ENCODE data around the gene U2AF1.
"Not testable (repeated sequence)": the region's sequence is repeated elsewhere in the genome, so short reads cannot be mapped to it uniquely, and the experiment has no call there.

U2AF1 gene

DNA sequence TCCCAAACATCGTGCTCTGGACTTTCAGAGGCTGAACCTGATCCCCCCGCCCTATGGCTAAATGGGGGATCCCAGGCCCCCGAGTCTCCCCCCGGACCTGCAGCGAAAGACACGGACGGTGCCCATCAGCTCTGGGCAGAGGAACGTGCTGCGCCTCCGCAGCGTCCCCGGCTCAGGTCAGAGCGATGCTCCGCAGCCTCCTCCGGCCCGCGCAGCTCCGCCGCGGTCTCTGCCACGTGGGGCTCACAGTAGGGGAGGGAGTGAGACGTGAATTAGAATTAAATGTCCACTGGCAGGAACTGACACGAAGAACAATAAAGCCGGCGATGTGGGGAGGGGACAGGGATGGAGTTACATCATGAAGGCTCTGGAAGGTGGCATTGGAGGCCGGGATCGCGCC lies 30.7 kb downstream of the U2AF1 start:
- DNase-seq (ENCODE audit: low read depth in 2 of 2), result not testable (repeated sequence)

DNA sequence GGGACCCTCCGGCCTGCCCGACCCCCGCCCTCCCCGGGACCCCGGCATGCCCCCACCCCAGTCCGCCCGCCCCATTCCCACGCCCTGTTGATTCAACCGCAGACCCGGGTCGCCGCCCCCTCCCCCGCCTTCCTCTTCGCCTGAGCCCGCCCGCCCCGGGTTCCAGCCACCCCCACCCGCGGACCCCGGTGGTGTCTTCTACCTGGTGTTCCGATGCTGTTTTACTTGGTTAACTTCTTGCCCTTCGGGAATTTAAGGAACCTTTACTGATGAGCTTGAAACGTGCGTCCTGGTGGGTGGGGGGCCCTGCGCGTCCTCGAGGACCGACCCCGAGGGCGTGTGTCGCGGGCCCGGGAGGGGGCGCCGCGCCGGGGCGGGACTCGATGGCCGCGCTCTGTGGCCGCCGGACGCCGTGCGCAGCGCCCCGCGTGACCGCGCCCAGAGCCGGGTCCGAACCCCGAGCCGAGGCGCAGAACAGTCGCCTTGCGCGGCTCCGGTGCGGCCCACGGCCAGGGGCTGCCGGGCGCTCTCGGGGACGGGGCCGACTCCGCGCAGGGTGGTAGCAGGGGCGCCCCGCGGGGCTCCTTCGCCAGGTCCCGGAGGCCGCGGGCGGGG lies 31.2 kb downstream of the U2AF1 start:
- not testable (repeated sequence) for DNase-seq (ENCODE audit: low read depth in 2 of 2)

DNA sequence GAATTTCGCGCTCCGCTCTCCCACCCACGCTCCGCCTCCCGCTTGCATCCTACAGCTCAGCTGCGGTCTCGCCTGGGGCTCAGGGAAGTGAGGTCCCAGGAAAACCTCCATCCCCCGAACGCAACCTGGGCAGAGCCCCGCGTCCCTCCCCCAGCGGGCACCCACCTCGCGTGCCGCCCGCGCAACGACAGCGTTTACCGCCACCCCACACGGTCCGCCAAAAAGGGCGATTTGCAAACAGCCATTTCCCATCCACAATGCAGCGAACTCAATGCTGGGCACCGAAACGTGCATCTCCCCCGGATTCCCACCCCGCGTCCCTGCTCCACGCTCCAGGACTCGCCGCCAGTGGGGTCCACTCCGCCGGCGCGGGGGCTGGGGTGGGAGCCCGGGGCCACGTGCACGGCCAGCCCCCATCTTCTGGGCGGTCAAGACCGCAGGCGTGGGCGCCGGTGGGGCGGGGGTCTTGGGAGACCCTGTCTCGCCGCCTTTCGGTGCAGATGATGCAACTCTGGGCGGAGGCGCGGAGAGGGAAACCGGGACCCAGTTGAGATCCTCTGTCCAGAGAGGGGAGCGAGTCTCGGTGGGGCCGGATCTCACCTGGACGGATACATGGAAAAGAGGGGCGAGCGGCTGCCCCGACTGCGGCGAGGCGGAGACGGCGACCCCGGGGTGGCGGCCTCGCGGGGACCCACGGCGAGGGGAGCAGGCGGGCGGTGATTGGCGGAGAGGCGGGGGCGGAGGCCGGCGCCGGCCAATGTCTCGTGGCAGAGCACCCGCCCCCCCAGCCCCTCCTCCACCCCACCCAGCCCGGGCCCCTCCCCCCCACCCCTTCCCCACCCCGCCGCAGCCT lies 32.0 kb downstream of the U2AF1 start, which contains the start of gene CBS:
Gene CBS, minus strand, starts transcription at position 666 of the 853 bp plus-strand sequence. CDS start 3,642 bp downstream, outside the sequence.
- DNase-seq (ENCODE audit: low read depth in 2 of 2), result not testable (repeated sequence)

DNA sequence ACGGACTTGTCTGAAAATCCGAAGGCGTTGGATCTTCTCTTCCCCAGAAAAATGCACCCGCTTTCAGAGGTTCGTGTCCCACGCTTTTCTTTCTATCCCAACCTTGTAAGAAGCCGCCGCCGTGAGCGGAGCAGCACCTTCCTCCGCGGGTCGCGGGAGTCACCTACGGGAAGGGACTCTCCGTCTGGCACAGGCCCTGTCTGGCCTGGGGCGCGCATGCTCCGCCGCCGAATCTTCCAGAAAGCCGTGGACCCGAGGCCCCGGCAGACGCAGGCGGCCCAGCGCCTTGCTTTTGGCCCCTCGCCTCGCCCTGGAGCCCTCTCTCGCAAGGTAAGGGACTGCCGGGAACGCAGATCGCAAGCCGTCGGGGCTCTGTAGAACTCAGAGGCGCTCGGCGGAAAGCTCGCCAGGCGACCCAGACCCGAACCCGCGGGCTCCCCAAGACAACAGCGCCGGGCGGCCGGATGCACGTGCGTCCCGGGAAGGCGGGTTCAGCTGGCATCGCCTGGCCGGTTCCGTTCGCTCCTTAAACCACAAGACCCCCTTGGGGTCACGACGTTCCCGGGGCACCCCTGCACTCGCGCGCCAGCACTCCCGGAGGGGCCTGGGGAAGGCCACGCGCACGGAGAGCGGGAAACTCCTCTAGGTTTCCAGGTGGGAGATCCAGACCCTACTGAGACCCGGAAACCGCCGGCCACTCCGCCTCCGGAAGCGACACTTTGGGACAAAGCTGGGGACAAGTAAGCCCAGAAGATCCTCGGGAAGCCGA lies 32.8 kb downstream of the U2AF1 start:
- DNase-seq (ENCODE audit: low read depth in 2 of 2), result not testable (repeated sequence)

DNA sequence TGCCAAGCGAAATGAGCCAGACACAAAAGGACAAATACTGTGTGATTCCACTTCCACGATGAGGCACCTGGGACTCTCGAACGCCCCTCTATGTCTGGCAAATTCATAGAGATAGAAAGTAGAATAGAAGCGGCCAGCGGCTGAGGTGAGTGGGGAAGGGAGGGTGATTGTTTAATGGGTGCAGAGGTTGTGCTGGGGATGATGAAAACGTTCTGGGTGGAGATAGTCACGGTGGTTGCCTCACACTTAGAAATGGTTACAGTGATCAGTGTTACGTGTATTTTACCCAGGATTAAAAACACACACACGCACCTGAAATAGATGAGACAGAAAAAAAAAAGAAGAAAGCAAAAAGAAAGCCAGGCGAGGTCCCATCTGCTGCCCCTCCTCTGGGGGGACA lies 34.6 kb downstream of the U2AF1 start:
- DNase-seq (ENCODE audit: low read depth in 2 of 2), result not testable (repeated sequence)

DNA sequence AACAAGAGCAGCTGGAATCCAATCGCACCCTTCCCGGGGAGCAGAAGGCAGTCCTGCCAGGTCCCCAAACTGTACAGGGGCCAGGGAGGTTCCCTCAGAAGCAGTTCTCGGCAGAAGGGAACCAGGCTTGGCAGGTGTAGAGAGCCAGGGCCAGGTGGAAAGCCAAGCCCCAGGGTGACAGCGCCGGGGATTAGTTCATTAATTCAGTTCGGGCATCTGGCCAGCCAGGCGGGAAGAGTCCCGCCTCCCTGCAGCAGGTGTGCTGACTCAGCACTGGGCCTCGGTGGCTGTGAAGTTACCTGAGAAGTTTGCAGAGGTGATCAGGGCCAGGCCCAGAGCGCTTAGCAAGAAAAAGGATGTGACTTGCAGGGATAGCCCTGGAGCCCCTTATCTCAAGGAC lies 37.7 kb downstream of the U2AF1 start:
- DNase-seq (ENCODE audit: low read depth in 2 of 2), result not testable (repeated sequence)

DNA sequence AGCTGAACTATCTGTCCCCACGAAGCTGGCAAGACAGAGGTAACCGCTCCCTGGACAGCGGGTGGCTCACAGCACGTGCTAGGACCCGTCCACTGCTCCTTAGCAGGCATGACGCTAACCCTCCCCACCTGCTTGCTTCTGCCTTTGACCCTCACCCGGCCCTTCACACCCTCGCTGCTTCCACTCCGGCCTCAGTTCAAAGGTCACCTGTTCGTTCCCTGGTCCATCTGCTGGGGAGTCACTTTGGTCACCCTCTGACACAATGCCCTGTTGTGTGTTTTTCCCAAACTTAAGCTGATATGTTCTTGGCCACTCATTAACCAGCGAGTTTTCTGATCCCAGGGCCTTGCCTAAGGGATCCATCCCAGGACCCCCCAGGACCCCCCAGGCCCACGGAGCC lies 39.3 kb downstream of the U2AF1 start:
- DNase-seq (ENCODE audit: low read depth in 2 of 2), result not testable (repeated sequence)

DNA sequence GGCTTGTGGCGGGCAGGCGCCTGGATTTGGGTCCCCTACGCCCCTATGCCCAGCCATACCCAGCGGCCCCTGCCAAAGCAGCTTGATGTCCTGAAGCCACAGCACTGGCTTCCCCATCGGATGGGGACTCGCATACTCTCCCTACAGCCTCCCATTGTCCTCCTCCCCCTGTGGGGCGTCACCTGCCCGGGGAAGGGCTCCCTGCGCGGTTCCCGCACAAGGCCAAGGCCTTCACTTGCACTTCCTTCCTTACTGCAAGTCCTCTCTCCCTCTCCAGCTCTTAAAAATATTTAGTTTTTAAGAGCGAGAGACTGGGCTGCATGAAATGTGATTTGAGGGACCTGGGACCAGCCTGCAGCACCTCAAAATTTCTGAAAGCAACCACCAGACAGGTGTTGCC lies 40.7 kb downstream of the U2AF1 start:
- DNase-seq (ENCODE audit: low read depth in 2 of 2), result not testable (repeated sequence)

DNA sequence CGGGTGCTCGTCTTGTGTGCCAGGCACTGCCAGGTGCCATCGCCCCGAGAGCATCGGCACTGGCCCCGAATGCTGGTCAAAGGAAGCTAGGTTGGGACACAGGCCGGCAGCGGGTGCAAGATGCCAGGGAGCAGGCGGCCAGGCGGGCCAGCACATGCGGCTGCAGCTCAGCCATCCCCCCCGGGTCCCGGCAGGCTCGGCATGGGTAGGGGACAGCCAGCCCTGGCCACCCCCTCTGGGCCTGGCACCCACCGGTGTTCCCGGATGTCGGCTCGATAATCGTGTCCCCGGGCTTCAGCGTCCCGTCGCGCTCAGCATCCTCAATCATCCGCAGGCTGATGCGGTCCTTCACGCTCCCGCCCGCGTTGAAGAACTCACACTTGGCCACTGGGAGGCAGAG lies 41.4 kb downstream of the U2AF1 start:
- not testable (repeated sequence) for DNase-seq (ENCODE audit: low read depth in 2 of 2)

DNA sequence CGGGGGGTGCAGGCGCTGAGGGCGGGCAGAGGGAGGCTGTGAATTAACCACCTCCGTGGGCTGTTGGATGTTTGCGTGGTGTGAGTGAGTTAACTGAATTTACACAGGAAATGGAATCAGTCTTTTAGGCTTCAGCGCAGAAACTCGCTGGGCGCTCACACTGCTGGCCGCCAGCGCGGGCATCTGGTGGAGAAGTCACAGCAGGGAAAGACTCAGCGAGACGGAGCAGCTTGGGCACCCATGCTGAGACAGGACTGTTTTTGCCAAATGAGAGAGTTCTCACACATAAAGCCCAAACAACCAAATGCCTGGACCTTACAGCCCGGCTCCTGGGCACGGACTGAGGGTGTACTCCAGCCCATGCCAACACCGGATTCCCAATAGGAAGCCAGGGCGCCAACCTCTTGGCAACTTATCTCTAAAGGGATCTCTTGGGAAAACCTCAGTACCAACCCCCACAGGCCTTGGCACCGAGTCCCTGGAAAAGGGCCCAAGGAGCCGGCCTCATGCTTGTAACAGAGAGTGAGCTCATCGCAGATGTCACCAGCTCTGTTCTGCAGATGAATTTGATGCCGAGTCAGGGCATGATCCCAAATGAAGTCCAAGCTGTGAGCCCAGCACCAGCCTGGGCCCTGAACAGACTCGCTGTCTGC lies 43.0 kb downstream of the U2AF1 start:
- not testable (repeated sequence) for DNase-seq (ENCODE audit: low read depth in 2 of 2)

DNA sequence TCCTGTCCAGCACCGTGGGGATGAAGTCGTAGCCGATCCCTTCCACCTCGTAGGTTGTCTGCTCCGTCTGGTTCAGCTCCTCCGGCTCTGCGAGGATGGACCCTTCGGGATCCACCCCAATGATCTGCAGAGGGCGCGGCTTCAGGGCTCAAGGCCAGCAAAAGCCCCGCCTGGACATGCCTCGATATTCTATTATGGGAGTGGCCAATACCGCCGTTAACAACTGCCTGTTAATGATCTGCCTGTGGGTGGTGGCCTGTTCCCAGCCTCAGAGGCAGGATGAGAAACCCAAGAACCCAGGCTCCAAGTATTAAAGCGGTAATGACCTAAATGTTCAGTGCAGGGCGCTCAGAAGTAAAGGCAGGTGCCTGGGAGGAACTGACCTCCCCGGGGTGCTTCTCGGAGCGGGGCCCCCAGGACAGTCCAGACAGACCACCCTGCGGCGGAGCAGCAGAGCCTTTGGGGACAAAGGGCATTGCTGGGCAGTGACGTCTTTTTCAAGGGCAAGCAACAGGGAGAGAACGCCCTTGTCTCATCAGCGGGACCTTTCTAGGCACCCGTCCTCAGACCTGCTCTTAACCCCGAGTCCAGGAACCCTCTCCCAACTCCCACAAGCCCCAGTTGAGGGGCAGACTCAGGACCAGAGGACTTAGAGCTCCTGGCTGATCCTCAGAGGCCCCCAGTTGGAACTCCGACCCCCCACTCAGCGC lies 44.3 kb downstream of the U2AF1 start:
- not testable (repeated sequence) for DNase-seq (ENCODE audit: low read depth in 2 of 2)

DNA sequence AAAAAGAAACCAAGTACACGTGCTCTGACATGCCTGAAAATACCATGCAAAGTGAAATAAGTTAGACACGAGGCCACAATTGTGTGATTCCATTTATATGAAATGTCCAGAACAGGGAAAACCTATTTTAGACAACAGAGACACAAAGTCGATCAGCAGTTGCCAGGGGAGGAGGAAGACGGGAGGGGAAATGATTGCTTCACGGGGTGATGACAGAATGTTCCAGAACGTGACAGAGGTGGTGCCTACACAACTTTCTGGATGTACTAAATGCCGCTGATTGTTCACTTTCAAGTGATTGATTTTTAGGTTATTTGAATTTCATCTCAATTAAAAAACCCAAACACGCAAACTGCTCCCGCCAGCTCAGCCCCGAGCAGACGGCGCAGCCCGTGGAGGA lies 54.3 kb downstream of the U2AF1 start:
- DNase-seq (ENCODE audit: low read depth in 2 of 2), result not testable (repeated sequence)

DNA sequence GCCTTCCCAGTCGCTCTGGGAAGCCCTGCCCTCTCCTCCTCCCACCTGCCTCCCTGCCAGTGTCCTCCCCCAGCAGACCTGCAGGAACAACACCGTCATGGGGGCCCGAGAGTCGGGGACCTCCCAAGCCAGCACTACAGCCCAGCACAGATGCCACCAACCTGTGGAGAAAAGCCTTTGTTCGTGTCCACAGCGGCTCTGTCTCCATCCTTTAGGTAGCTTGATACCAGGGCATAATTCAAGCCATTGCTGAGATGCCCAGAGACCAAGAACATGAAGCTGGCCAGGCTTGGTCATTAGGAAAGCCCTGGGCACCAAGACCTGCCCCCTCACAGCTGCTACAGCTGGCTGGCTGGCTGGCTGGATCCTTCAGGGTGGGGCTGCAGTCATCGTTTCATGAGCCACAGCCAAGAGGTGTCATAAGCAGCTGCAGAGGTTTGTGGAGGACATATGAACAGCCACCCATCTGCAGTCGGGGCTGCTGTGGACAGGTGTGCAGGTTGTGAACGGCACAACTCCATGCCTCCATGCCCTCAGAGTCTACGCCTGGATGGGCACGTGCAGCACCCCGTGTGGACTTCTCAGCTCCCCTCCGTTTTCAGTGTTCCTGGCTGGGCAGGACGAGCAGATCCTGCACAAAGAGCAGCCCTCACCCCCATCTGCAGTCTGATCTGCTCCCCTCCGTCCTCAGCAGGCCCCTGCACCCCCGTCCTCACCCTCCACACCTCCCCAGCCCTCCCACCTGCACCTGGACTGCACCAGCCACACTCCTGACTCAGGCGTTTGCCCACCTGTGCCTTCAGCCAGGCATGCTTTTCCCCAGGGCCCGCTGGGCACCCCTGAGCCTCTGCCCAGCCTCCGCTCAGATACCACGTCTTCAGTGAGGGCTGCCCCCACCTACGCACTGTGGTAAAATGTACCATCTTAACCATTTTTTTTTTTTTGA lies 61.2 kb downstream of the U2AF1 start:
- DNase-seq (ENCODE audit: low read depth in 2 of 2), result not testable (repeated sequence)

DNA sequence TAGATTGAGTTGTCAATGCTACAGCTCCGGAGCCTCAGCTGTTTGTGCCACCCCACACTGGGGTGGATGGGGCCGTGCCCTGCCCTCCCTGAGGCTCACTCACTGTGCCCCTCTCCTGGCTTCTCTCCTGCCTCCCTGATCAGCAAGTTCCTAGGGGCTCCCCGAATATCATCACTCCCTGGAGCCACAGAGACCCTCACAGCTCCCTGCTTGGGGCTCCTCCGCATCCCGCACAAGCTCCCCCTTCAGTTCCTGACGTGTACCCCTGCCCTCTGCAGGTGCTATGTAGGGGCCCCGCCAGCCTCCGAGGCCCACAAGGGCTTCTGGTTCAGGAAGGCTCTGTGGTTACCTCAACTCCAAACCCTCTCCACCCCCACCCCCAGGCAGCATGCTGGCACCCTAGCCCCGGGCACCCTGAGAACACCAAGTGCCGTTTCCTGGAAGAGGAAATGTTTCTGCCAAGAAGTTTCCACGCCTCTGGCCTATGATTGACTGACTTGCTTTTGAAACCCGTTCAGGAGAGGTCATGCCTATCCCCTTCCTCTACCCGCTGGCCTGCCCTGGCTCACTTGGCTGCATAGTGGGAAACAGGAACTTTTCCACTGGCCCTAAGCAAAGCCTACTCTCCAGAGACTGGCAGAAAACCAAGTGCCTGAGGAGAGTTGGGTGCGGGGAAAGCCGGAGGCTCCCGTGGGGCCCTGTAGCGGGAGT lies 62.0 kb downstream of the U2AF1 start:
- not testable (repeated sequence) for DNase-seq (ENCODE audit: low read depth in 2 of 2)

DNA sequence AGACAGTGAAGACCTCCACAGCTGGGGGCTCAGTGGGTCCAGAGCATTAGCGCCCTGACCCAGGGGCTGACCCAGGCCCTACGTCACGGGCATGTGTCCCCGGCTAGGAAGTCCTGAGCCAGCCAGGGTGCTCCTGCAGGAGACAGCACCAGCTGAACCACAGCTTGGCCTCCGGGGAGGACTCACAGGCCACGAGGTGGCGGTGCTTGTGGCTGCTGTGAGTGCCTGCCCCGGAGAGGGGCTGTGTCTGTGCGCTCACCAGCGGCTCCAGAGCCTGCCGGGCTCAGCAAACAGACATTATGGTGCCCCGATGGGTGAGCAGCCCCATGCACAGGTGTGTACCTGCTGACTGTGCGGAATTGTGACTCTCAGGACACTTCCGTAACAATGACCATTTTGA lies 62.8 kb downstream of the U2AF1 start:
- DNase-seq (ENCODE audit: low read depth in 2 of 2), result not testable (repeated sequence)

DNA sequence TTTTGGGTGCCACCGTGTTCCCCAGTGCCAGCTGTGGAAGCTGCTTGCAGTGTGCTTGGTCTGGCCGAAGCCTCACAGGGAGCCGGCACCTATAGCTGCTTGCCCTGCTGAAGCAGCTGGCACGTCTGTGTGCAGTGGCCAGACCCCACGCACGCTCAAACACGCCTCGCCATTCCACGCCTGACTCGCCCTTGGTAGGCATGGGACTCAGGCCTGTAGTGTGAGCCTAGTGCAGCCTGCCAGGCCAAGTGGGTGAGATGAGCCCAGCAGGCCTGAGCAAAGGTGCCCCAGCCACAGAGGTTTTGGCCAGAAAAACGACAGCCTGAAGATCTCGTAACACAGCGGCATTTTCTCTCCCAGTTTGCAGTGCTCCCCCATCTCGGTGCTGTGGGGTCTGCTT lies 64.1 kb downstream of the U2AF1 start:
- not testable (repeated sequence) for DNase-seq (ENCODE audit: low read depth in 2 of 2)
